Lung microvascular endothelial cell (primary cell): Measurements from ENCODE around the gene NUDT2. TPM values are rescaled to one million over a fixed set of nuclear protein-coding genes. Genes with fewer than 3 reads are reported as not detected.

ENCODE experiments used
- DNase-seq, 2 donors: peaks; one replicate each; pipeline versions ENCODE4 v3.0.0 to v3.0.0-alpha.2; 2010; ENCODE audit warnings: low read depth in 2 of 2
- total RNA-seq: library from RNA; depleted of rRNA; stranded (reverse); fragments of >200 nt; gene quantifications from 2 replicates; pipeline ENCODE4 v1.2.1, GENCODE V29; 2014

NUDT2 gene
- total RNA-seq, 1 donor from 2014 or later: 38.3 TPM

- no peak for DNase-seq
Measured at GRCh38 chr9:34384368-34385165, 55.2 kb downstream of the NUDT2 start.

- DNase-seq: no peak
Measured at GRCh38 chr9:34385561-34386230, 56.3 kb downstream of the NUDT2 start.

- no peak for DNase-seq
Measured at GRCh38 chr9:34386656-34387055, 57.3 kb downstream of the NUDT2 start.

GRCh38 chr9:34387239-34387638, 57.9 kb downstream of the NUDT2 start:
- no peak for DNase-seq

GRCh38 chr9:34392511-34392910, 63.1 kb downstream of the NUDT2 start:
- DNase-seq: no peak

Other genes with a start within 250 kb of the NUDT2 start
- gene DCAF12, start 202.9 kb upstream of the NUDT2 start, total RNA-seq: 13.5 and 18.8 TPM in 2 replicates
- gene UBAP1, start 150.5 kb upstream of the NUDT2 start, total RNA-seq: 18.3 and 20.2 TPM in 2 replicates
- 0.40 and 1.1 TPM in 2 replicates for gene KIF24, start 301 bp upstream of the NUDT2 start, total RNA-seq
- 1.7 and 2.6 TPM in 2 replicates for gene MYORG, start 47.3 kb downstream of the NUDT2 start, total RNA-seq
- 4.0 and 4.8 TPM in 2 replicates for gene FAM219A, start 129.0 kb downstream of the NUDT2 start, total RNA-seq
- gene DNAI1, start 129.2 kb downstream of the NUDT2 start, total RNA-seq: not detected in 2 replicates
- gene ENHO, start 193.4 kb downstream of the NUDT2 start, total RNA-seq: not detected in 2 replicates